ENCODE measurements around the gene LRRFIP2. TPM values are rescaled to one million over a fixed set of nuclear protein-coding genes. Genes with fewer than 3 reads are reported as not detected.
"Not testable (repeated sequence)": the region's sequence is repeated elsewhere in the genome, so short reads cannot be mapped to it uniquely, and the experiment has no call there.

The LRRFIP2 gene
- total RNA-seq, 1 donor from 2014 or later: 36.4 TPM

GRCh38 chr3:37067577-37067976 lies 106.8 kb downstream of the LRRFIP2 start:
- no peak for DNase-seq (ENCODE audit: low spot score)

GRCh38 chr3:37064747-37065146 lies 109.6 kb downstream of the LRRFIP2 start:
- DNase-seq (ENCODE audit: low spot score): no peak

GRCh38 chr3:37058117-37058516 lies 116.3 kb downstream of the LRRFIP2 start:
- no peak for DNase-seq (ENCODE audit: low spot score)

- no peak for DNase-seq (ENCODE audit: low spot score)
These were observed 117.6 kb downstream of the LRRFIP2 start for GRCh38 chr3:37056826-37057225.

GRCh38 chr3:37055077-37055476 lies 119.3 kb downstream of the LRRFIP2 start:
- not testable (repeated sequence) for DNase-seq (ENCODE audit: low spot score)

GRCh38 chr3:37054370-37054769 lies 120.0 kb downstream of the LRRFIP2 start:
- peak; percentile 36 for DNase-seq (ENCODE audit: low spot score)

GRCh38 chr3:37053753-37054152 lies 120.6 kb downstream of the LRRFIP2 start:
- DNase-seq (ENCODE audit: low spot score): no peak

- no peak for DNase-seq (ENCODE audit: low spot score)
These were observed 121.0 kb downstream of the LRRFIP2 start for GRCh38 chr3:37053337-37053736.

- DNase-seq (ENCODE audit: low spot score): no peak
These were observed 121.5 kb downstream of the LRRFIP2 start for GRCh38 chr3:37052860-37053259.

GRCh38 chr3:37050282-37050681 lies 124.1 kb downstream of the LRRFIP2 start:
- no peak for DNase-seq (ENCODE audit: low spot score)

GRCh38 chr3:37042712-37043111 lies 131.7 kb downstream of the LRRFIP2 start:
- not testable (repeated sequence) for DNase-seq (ENCODE audit: low spot score)

- DNase-seq (ENCODE audit: low spot score): no peak
These were observed 132.7 kb downstream of the LRRFIP2 start for GRCh38 chr3:37041546-37042195.

- DNase-seq (ENCODE audit: low spot score): no peak
These were observed 134.2 kb downstream of the LRRFIP2 start for GRCh38 chr3:37040231-37040630.

- peak; percentile 57 for DNase-seq (ENCODE audit: low spot score)
These were observed 135.1 kb downstream of the LRRFIP2 start for GRCh38 chr3:37039161-37039846.

GRCh38 chr3:37037352-37037751 lies 137.0 kb downstream of the LRRFIP2 start:
- no peak for DNase-seq (ENCODE audit: low spot score)

- DNase-seq (ENCODE audit: low spot score): peak; percentile 78
These were observed 141.4 kb downstream of the LRRFIP2 start for GRCh38 chr3:37032961-37033360.

GRCh38 chr3:37031096-37031682 lies 143.2 kb downstream of the LRRFIP2 start:
- DNase-seq (ENCODE audit: low spot score): no peak

GRCh38 chr3:37030588-37030987 lies 143.8 kb downstream of the LRRFIP2 start:
- DNase-seq (ENCODE audit: low spot score): no peak

GRCh38 chr3:37029516-37030163 lies 144.7 kb downstream of the LRRFIP2 start:
- DNase-seq (ENCODE audit: low spot score): no peak

GRCh38 chr3:37029111-37029510 lies 145.3 kb downstream of the LRRFIP2 start:
- DNase-seq (ENCODE audit: low spot score): no peak

- peak; percentile 29 for DNase-seq (ENCODE audit: low spot score)
These were observed 146.1 kb downstream of the LRRFIP2 start for GRCh38 chr3:37028329-37028728.

GRCh38 chr3:37026851-37027250 lies 147.5 kb downstream of the LRRFIP2 start:
- no peak for DNase-seq (ENCODE audit: low spot score)

Measured in umbilical cord (tissue), 2 donors.